ENCODE data around the gene OR4K15.

The OR4K15 gene

DNA sequence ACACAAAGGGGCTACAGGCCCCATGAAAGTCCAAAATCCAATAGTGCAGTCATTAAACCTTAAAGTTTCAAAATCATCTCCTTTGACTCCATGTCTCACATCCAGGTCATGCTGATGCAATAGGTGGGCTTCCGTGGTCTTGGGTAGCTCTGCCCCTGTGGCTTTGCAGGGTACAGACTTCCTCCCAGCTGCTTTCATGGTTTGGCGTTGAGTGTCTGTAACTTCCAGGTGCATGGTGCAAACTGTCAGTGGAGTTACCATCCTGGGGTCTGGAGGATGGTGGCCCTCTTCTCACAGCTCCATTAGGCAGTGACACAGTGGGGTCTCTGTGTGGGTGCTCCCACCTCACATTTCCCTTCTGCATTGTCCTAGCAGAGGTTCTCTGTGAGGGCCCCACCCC, 18.0 kb downstream of the OR4K15 start:
- Histone ChIP-seq H3K79me2 (ENCODE audit: insufficient read depth, low read length) (no peaks in the 10 kb centered on the region), H3K4me1 (ENCODE audit: insufficient read depth, low read length, severe bottlenecking) (no peaks in the 10 kb centered on the region), H4K20me1 (ENCODE audit: insufficient read depth, low read length) (no peaks in the 10 kb centered on the region), H3K27ac (ENCODE audit: low read depth, low read length, poor library complexity, severe bottlenecking) (no peak overlapping the region), H3K9me3 (ENCODE audit: low read length) (no peaks in the 10 kb centered on the region), H3K36me3 (ENCODE audit: insufficient read depth, low read length) (no peaks in the 10 kb centered on the region), H3K9ac (ENCODE audit: low read length) (no peak overlapping the region), H3F3A (ENCODE audit: insufficient read depth, low read length) (no peaks in the 10 kb centered on the region), H2AFZ (ENCODE audit: low read length) (no peak overlapping the region), H3K4me2 (ENCODE audit: low read length) (no peak overlapping the region), H3K27me3 (ENCODE audit: insufficient read depth, low read length) (no peaks in the 10 kb centered on the region), H3K9me2 (ENCODE audit: low read depth, low read length) (no peaks in the 10 kb centered on the region), H3K4me3 (ENCODE audit: low read depth, low read length, poor library complexity, severe bottlenecking) (no peak overlapping the region)
- TF ChIP-seq EZH2 (IDR thresholded peaks at IDR 0.05; ENCODE audit: borderline replicate concordance, low read length), result no peak
- TF ChIP-seq, protein P1, sequence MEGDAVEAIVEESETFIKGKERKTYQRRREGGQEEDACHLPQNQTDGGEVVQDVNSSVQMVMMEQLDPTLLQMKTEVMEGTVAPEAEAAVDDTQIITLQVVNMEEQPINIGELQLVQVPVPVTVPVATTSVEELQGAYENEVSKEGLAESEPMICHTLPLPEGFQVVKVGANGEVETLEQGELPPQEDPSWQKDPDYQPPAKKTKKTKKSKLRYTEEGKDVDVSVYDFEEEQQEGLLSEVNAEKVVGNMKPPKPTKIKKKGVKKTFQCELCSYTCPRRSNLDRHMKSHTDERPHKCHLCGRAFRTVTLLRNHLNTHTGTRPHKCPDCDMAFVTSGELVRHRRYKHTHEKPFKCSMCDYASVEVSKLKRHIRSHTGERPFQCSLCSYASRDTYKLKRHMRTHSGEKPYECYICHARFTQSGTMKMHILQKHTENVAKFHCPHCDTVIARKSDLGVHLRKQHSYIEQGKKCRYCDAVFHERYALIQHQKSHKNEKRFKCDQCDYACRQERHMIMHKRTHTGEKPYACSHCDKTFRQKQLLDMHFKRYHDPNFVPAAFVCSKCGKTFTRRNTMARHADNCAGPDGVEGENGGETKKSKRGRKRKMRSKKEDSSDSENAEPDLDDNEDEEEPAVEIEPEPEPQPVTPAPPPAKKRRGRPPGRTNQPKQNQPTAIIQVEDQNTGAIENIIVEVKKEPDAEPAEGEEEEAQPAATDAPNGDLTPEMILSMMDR (IDR thresholded peaks at IDR 0.05; ENCODE audit: low read length), result no peak

DNA sequence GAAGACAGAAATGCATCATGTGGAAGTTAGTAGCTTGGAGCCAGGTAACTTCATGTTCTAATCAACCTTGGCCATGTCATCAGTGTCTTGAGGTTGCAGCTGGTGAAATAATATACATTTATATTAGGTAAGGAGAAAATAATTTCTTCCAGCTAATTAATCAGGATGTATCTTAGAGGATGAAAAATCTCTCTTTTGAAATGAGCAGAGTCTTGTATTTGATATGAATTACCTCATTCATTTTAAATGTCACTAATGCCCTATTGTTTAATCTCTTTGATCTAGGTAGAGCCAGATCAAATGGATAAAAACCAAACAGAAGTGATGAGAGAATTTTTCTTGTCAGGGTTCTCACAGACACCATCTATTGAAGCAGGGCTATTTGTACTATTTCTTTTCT, 26.5 kb downstream of the OR4K15 start, which contains the start of gene OR4Q2:
TSS of gene OR4Q2 (plus strand) at position 301 of the 400 bp plus-strand sequence.
- no peak within 1 kb of the TSS for H3K9ac ChIP-seq (ENCODE audit: low read length)
- no peaks in the 10 kb centered on the region for H3F3A ChIP-seq (ENCODE audit: insufficient read depth, low read length)
- no peaks in the 10 kb centered on the region for H3K27me3 ChIP-seq (ENCODE audit: insufficient read depth, low read length)
- no peaks in the 10 kb centered on the region for H3K4me1 ChIP-seq (ENCODE audit: insufficient read depth, low read length, severe bottlenecking)
- no peak within 1 kb of the TSS for H3K4me2 ChIP-seq (ENCODE audit: low read length)
- no peaks in the 10 kb centered on the region for H3K9me3 ChIP-seq (ENCODE audit: low read length)
- H4K20me1 ChIP-seq (ENCODE audit: insufficient read depth, low read length), result no peaks in the 10 kb centered on the region
- no peak within 1 kb of the TSS for H2AFZ ChIP-seq (ENCODE audit: low read length)
- no peak within 1 kb of the TSS for H3K4me3 ChIP-seq (ENCODE audit: low read depth, low read length, poor library complexity, severe bottlenecking)
- no peaks in the 10 kb centered on the region for H3K9me2 ChIP-seq (ENCODE audit: low read depth, low read length)
- no peak for TF ChIP-seq EZH2 (IDR thresholded peaks at IDR 0.05; ENCODE audit: borderline replicate concordance, low read length)
- TF ChIP-seq, protein P1 (IDR thresholded peaks at IDR 0.05; ENCODE audit: low read length), result no peak
- H3K27ac ChIP-seq (ENCODE audit: low read depth, low read length, poor library complexity, severe bottlenecking), result no peak within 1 kb of the TSS
- no peaks in the 10 kb centered on the region for H3K36me3 ChIP-seq (ENCODE audit: insufficient read depth, low read length)
- no peaks in the 10 kb centered on the region for H3K79me2 ChIP-seq (ENCODE audit: insufficient read depth, low read length)

- Histone ChIP-seq H3K79me2 (ENCODE audit: insufficient read depth, low read length) (no peaks in the 10 kb centered on the region), H3K27me3 (ENCODE audit: insufficient read depth, low read length) (no peaks in the 10 kb centered on the region), H3F3A (ENCODE audit: insufficient read depth, low read length) (no peaks in the 10 kb centered on the region), H3K36me3 (ENCODE audit: insufficient read depth, low read length) (no peaks in the 10 kb centered on the region), H3K9ac (ENCODE audit: low read length) (no peak overlapping the region), H3K27ac (ENCODE audit: low read depth, low read length, poor library complexity, severe bottlenecking) (no peak overlapping the region), H4K20me1 (ENCODE audit: insufficient read depth, low read length) (no peaks in the 10 kb centered on the region), H3K4me1 (ENCODE audit: insufficient read depth, low read length, severe bottlenecking) (no peaks in the 10 kb centered on the region), H3K4me3 (ENCODE audit: low read depth, low read length, poor library complexity, severe bottlenecking) (no peak overlapping the region), H2AFZ (ENCODE audit: low read length) (no peak overlapping the region), H3K4me2 (ENCODE audit: low read length) (no peak overlapping the region), H3K9me3 (ENCODE audit: low read length) (no peaks in the 10 kb centered on the region), H3K9me2 (ENCODE audit: low read depth, low read length) (no peaks in the 10 kb centered on the region)
- TF ChIP-seq, protein P1 (IDR thresholded peaks at IDR 0.05; ENCODE audit: low read length), result no peak
- no peak for TF ChIP-seq EZH2 (IDR thresholded peaks at IDR 0.05; ENCODE audit: borderline replicate concordance, low read length)
Measured at GRCh38 chr14:20002319-20002718, 26.9 kb downstream of the OR4K15 start.

All from OCI-LY1 (cell line).